Measurements from ENCODE around the gene NACA2. TPM values are rescaled to one million over a fixed set of nuclear protein-coding genes. Genes with fewer than 3 reads are reported as not detected.
"Not testable (repeated sequence)": the region's sequence is repeated elsewhere in the genome, so short reads cannot be mapped to it uniquely, and the experiment has no call there.

Gene NACA2
- not detected in 2 replicates for polyA plus RNA-seq (2014; cell fraction: cytosol; rRNA removed)
- not detected in 2 replicates for polyA plus RNA-seq (2014; cell fraction: nucleus; rRNA removed)

DNA sequence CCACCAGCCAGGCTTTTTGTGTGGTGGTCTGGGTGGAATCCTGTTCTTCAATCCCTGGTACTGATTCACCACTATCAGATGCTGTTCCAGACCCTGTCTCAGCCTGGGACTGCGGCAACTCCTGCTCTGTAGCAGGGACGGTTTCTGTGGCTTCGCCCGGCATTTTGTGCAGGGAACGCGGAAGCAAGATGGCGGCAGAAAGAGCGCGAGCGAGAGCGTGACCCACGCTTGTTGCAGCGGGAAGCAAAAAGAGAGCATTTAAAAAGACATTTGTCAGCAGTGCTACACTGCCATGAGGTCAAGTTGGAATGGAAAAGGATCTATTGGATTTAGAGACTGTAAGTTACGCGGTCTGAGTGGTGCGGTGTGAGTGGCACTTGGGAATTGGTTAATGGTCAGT lies at the start of gene NACA2:
Gene NACA2 (minus strand): TSS at position 202 of the 400 bp plus-strand sequence. CDS start 39 bp downstream, at position 163.
- no peak for DNase-seq (ENCODE audit: low spot score)

DNA sequence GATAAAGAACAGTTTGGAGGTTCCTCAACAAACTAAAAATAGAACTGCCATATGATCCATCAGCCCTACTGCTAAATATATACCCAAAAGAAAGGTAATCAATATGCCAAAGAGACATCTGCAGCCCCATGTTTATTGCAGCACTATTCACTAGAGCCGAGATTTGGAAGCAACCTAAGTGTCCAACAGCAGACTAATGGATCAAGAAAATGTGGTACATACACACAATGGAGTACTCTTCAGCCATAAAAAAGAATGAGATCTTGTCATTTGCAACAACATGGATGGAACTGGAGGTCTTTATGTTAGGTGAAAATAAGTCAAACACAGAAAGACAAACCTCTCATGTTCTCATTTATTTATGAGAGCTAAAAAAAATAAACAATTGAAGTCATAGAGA lies 48.8 kb upstream of the NACA2 start:
- no peak for DNase-seq (ENCODE audit: low spot score)

DNA sequence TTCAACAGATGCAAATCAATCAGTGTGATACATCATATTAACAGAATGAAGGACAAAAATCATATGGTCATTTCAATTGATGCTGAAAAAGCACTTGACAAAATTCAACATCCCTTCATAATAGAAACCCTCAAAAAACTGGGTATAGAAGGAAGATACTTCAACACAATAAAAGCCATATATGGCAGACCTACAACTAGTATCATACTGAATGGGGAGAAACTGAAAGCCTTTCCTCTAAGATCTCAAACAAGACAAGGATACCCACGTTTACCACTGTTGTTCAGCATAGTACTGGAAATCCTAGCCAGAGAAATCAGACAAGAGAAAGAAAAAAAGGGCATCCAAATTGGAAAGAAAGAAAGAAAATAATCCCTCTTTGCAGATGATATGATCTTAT lies 47.1 kb upstream of the NACA2 start:
- DNase-seq (ENCODE audit: low spot score): no peak

DNA sequence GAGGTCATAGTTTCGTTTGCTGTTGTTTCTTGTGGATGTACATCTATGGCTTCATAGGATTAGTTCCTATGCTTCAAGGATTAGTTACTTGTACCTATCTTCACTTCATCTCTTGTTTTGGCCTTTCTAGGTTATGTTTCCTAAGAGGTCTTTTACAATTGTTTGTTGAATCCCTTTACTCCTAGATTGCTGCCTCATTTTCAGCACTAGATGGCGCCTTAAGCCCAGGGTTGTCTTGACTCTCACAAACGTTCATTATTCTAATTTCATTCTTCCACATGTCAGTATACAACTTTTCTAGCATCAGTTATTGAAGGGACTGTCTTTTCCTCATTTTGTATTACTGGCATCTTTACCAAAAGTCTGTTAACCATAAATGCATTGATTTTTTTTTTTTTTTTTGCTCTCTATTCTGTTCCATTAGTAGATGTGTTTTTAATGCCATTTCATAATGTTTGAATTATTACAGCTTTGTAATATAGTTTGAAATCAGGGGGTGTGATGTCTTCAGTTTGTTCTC lies 45.0 kb upstream of the NACA2 start:
- DNase-seq (ENCODE audit: low spot score): peak; percentile 68

DNA sequence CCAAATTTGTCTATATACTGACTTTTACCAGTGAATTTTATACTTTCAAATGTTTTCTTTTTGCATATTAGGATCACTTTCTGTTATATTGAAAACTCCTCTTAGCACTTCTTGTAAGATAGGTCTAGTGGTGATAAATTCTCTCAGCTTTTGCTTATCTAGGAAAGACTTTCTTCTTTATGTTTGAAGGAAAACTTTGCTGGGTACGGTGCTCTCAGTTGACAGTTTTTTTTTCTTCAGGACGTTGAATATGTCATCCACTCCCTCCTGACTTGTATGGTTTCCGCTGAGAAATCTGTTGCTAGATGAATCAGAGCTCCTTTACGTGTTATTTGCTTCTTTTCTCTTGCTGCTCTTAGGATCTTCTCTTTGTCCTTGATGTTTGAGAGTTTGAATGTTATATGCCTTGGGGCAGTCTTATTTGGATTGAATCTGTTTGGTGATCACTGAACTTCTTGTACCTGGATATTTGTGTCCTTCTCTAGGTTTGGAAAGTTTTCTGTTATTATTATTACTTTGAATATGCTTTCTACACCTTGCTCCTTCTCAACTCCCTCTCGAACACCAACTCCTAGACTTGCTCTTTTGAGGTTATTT lies 44.0 kb upstream of the NACA2 start:
- no peak for DNase-seq (ENCODE audit: low spot score)

DNA sequence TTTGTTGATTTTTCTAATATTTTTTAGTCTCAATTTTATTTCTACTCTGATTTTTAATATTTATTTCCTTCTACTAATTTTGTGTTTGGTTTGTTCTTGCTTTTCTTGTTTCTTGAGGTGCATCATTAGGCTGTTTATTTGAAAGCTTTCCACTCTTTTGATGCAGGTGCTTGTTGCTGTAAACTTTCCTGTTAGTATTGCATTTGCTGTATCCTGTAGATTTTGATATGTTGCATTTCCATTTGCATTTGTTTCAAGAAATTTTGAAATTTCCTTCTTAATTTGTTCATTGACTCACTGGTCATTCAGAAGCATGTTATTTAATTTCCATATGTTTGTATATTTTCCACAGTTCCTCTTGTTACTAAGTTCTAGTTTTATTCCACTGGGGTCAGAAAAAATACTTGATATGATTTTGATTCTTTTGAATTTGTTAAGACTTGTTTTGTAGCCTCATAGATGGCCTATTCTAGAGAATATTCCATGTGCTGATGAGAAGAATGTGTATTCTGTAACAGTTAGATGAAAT lies 43.1 kb upstream of the NACA2 start:
- DNase-seq (ENCODE audit: low spot score): no peak

DNA sequence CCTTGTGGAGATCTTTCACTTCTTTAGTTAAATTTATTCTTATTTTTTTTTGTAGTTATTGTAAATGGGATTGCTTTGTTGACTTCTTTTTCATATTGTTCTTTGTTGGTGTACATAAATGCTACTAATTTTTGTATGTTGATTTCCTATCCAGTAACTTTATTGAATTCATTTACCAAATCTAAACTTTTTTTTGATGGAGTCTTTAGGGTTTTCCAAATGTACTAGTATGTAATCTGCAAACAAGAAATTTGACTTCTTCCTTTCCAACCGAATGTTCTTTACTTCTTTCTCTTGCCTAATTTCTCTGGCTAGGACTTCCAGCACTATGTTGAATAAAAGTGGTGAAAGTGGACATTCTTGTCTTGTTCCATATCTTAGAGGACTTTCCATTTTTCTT lies 41.8 kb upstream of the NACA2 start:
- DNase-seq (ENCODE audit: low spot score): no peak

DNA sequence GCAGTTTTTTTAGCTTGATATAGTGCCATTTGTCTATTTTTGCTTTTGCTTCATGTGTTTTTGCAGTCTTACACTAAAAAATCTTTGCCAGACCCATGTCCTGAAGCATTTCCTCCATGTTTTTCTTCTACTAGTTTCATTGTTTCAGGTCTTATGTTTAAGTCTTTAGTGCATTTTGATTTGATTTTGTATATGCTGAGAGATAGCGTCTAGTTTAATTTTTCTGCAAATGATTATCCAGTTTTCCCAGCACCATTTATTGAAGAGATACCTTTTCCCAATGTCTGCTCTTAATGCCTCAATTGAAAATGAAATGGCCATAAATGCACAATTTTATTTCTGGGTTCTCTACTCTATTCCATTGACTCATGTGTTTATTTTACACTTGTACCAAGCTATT lies 40.8 kb upstream of the NACA2 start:
- no peak for DNase-seq (ENCODE audit: low spot score)

DNA sequence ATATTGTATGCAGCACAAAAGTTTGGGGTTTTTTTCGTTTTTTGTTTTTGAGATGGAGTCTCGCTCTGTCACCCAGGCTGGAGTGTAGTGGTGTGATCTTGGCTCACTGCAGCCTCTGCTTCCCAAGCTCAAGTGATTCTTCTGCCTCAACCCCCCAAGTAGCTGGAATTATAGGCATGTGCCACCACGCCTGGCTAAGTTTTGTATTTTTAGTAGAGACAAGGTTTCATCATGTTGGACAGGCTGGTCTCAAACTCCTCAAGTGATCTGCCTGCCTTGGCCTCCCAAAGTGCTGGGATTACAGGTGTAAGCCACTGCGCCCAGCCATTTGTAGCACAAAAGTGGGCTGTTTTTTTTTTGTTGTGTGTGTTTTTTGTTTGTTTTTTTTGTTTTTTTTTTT lies 37.1 kb upstream of the NACA2 start:
- DNase-seq (ENCODE audit: low spot score): not testable (repeated sequence)

DNA sequence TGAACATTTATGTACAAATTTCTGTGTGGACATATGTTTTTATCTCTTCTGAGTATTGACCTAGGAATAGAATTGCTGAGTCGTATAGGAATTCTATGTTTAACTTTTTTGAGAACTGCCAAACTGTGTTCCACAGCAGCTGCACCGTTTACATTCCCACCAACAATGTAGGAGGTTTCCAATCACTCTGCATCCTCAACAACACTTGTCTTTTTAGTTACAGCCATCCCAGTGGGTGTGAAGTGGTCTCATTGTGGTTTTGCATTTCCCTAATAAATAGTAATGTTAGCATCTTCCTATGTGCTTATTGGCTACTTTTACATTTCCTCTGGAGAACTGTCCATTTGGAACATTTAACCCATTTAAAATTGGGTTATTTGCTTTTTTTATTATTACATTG lies 36.6 kb upstream of the NACA2 start:
- no peak for DNase-seq (ENCODE audit: low spot score)

DNA sequence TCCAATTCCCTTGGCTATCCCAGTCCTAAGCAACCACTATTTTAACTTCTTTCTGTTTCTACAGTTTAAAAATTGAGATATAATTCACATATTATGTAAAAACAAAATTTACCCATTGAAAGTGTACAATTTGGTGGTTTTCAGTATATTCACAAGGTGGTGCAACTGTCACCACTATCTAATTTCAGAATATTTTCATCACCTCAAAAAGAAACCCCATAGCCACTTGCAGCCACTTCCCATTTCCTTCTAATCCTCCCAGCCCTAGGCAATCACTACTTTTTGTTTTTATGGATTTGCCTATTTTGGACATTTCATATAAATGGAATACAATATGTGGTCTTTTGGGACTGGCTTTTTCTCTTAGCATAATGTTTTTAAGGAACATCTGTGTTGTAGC lies 36.1 kb upstream of the NACA2 start:
- no peak for DNase-seq (ENCODE audit: low spot score)

DNA sequence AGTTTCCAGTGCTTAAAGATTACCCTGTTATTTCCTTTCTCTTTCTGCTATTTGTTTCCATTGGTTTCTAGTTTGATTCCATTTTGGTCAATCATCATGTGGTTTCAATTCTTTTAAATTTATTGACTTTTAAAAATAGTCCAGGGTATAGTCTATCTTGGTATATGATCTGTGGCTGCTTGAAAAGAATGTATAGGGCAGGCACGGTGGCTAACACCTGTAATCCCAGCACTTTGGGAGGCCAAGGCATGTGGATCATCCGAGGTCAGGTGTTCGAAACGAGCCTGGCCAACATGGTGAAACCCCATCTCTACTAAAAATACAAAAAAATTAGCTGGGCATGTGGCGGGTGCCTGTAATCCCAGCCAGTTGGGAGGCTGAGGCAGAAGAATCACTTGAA lies 34.5 kb upstream of the NACA2 start:
- no peak for DNase-seq (ENCODE audit: low spot score)

DNA sequence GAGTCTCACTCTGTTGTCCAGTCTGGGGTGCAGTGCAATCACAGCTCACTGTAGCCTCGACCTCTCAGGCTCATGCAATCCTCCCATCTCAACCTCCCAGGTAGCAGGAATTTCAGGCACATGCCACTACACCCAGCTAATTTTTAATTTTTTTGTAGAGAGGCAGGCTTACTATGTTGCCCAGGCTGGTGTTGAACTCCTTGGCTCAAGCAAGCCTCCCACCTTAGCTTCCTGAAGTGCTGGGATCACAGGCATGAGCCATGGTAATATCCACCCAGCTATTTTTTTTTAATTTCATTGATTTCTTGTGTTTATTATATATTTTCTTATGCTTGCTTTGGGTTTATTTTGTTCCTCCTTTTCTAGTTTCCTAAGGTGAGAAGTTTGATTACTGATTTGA lies 33.9 kb upstream of the NACA2 start:
- DNase-seq (ENCODE audit: low spot score): no peak

DNA sequence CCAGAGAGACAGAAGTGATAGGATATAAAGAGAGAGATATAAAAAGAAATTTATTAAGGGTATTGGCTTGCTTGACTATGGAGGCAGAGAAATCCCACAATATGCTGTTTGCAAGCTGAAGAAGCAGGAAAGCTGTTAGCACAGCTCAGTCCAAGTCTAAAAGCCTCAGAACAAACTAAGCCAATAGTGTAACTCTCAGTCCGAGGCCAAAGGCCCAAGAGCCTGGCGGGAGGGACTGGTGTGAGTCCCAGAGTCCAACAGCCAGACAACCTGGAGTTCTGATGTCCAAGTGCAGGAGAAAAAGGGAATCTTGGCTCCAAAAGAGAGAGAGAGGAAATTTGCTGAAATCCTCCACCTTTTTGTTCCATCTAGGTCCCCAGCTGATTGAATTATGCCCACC lies 30.3 kb upstream of the NACA2 start:
- DNase-seq (ENCODE audit: low spot score): no peak

DNA sequence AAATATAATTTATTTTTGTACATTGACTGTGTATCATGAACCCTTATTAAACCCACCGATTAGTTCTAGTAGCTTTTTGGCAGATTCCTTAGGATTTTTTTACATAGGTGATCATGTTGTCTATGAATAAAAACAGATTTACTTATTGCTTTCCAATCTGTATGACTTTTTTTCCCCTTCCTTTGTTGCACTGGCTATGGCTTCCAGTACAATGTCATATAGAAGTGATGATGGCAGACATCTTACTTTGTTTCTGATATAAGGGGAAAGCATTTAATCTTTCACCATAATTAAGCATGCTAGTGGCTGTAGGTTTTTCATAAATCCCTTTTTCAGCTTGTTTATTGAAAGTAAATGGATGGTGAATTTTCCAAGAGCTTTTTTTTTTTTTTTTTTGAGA lies 28.9 kb upstream of the NACA2 start:
- DNase-seq (ENCODE audit: low spot score): no peak

DNA sequence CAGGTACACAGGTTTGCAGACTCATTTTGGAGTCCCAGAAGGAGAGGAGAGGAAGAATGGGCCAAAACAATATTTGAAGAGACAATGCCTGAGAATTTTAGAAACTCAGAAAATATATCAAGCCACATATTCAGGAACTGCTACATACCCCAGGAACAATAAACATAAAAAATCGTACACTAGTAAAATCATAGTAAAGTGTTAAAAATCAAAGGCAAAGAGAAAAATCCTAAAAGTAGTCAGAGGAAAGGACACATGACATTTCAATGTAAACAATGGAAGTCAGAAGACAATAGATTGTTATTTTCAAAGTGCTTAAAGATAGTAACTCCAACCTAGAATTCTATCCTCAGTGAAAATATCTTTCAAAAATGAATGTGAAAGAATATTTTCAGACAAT lies 28.5 kb upstream of the NACA2 start:
- DNase-seq (ENCODE audit: low spot score): no peak

DNA sequence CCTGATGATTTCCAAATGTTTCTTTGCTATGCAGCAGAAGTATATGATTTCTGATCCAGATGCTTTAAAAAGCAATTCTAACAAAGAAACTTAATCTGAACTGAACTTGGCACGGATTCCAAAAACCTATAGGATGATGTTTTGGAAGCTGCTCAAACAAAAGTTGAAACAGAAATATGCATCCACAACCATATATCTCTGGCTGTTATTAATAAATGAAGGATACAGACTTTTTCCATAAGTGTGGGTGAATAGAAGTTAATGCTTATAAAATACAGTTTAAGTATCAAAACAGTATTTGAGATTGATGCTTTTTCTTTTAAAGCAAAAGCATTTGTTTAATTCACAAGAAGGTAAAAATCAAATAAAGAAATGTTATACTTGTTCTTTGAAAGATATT lies 27.9 kb upstream of the NACA2 start:
- no peak for DNase-seq (ENCODE audit: low spot score)

DNA sequence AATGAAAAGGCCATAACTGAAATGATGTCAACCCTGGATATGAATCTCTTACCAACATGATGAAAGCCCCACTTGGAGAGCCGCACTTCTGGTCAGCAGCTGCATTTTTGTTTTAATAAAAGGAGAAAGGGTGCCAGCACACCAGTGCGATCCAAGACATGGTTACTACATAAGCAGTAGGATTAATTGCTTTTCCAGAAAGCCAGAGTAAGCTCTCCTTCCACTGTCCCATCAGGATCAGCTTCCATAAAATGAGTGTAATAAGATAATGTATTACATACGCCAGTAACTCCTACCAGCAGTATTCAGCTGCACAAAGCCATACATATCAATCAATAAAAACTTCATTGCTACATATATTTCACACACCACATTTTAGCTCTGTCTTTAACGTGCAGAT lies 26.3 kb upstream of the NACA2 start:
- DNase-seq (ENCODE audit: low spot score): no peak

DNA sequence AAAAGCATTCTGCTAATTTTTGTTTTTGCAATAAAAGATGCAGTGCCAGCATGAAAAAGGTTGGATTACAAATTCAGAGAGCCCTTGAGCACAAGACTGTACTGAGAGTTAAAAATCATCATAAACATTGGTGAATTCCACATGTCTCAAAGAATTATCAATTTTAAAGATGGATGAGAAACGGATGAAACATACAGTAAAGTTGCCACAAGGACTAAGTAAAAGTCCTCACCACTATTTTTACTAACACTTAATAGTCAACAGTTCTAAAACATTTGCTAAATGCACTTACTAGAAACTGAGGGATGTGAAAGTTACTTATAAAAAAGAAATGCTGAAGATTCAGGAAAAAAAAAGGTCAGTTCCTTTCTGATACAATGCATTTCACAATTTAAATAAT lies 25.8 kb upstream of the NACA2 start:
- DNase-seq (ENCODE audit: low spot score): no peak

DNA sequence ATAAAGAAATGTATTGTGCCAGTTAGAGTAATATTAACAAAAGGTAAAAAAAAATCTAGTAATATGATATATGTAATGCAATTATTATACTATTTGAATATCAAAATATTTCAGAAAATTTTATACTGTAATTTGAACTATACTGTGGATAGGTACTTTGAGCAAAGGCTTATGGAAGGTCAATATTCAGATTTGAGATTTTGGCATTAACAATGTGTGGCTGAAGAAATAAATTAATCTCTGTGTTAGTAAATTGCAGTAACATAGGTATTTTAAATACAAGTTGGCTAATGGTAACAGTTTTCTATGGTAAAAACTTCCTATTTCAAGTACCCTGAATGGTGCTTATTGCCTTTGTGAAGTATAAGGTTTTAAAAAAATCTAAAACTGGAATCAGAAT lies 23.2 kb upstream of the NACA2 start:
- DNase-seq (ENCODE audit: low spot score): no peak

DNA sequence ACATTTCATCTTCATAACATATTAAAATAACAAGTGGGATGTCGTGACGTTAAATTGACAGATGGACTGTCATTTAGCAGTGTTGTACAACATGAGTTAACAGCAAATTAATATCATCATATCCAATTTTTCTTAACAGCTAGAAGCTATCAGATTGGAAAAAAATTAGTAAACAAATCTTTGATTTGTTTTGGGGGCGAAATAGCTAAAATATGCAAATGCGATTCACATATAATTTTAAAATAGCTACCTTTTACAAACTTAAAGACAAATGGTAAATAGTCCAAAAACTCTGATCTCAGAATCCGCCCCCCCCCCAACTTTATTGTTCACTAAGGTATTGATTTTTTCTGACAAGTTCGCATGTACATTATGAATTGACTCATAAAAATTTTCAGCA lies 20.3 kb upstream of the NACA2 start:
- DNase-seq (ENCODE audit: low spot score): no peak

DNA sequence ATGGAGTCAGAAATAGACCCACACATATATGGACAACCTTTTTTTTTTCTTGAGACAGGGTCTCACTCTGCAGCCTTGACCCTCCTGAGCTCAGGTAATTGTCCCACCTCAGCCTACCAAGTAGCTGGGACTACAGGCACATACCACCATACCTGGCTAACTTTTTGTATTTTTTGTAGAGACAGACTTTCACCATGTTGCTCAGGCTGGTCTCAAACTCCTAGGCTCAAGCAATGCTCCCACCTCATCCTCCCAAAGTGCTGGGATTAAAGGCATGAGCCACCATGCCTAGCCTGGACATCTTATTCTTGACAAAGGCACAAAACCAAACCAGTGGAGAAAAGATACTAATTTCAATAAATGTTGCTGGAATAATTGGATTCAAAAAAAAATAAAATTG lies 14.7 kb upstream of the NACA2 start:
- DNase-seq (ENCODE audit: low spot score): no peak

DNA sequence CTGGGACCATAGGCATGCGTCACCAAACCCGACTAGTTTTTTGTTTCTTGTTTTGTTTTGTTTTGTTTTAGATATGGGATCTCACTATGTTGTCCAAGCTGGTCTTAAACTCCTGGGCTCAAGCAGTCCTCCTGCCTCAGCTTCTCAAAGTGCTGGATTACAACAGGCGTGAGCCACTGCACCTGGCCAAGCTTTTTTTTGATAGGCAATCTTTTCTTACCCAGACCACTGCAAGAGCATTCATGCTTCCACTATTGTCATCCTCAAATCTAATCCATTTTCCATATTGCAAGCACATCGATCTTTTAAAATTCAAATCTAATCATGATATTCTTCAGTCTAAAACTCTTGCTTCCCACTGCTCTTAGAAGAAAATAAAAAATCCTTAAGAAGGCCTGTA lies 10.3 kb upstream of the NACA2 start:
- no peak for DNase-seq (ENCODE audit: low spot score)

DNA sequence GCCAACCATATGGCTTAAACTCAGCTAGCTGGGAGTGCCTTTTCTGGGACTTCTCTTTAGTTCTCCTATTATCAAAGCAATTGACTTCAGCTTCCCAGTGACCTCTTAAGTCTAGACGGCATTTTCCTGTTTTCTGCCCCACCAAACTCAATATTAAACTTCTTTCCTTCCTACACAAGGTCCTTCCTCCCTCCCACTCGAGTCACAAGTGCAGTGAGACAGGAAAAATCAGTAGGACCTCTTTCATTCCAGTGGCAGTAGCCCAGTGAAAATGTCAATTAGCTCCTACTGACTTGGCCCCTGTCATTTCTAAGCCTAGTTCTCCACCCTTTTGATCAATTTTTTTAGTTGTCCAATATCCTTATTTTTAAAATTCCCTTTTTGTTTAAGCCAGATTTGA lies 9.6 kb upstream of the NACA2 start:
- DNase-seq (ENCODE audit: low spot score): no peak
